ENCODE results near the gene TWIST2.
A peak's percentile ranks its signal among the peaks of the same experiment; 100 is the strongest.

TWIST2 gene

DNA sequence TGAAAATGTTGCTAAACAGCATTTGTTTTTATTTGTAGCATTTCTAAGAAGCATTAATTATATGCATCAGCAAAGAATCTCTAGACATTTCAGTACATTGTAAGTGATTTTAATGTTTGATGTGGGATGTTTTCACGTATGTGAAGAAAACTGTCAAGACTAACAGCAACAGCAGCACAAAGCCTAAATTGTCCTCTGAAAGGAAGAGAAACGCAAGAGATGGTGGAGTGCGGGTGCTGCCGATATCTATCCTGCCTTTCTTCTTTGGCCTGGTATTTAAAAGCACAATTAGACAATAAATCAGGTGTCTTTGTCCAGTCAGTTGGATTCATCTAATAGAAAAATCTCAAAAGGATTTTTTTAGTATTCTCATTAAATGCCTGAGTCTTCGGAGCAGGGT is 3.1 kb downstream of the TWIST2 start:
- H3K36me3 ChIP-seq (ENCODE audit: insufficient read depth, low read length): no peaks in the 10 kb centered on the region
- DNase-seq (ENCODE audit: low read depth, low spot score): no peak
- H3K27ac ChIP-seq: no peak overlapping the region
- H3K4me3 ChIP-seq: no peak overlapping the region
- H3K9ac ChIP-seq (ENCODE audit: insufficient read length): no peak overlapping the region
- TF ChIP-seq FOXP2 (optimal IDR thresholded peaks at IDR 0.05; ENCODE audit: control extremely low read depth, extremely low read length, insufficient read depth) (no peak), POLR2AphosphoS5 (IDR thresholded peaks at IDR 0.05; ENCODE audit: borderline replicate concordance, low read depth, low read length) (no peak), EZH2 (IDR thresholded peaks at IDR 0.05) (no peak)
- H3K9me3 ChIP-seq (ENCODE audit: low read depth, low read length): no peaks in the 10 kb centered on the region

DNA sequence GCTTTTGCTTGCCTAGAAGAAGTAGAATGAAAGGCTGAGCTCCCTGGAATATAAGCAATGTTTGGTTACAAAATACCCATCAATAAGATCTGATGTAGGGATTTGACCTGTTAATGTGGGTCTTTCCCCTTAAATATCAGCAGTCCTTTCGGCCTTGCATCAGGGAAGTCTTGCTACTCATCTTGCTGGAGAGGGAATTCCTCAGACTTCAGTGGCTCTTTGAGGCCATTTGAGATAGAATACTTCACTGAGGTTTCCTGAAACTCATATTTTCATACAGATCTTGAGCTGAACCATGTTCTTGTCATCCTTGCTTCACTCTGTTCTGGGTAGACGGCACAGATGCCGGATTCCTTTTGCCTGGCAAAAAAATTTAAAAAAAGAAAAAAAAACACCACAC is 3.9 kb downstream of the TWIST2 start:
- no peak for DNase-seq (ENCODE audit: low read depth, low spot score)
- no peak overlapping the region for H3K4me3 ChIP-seq
- TF ChIP-seq POLR2AphosphoS5 (IDR thresholded peaks at IDR 0.05; ENCODE audit: borderline replicate concordance, low read depth, low read length) (no peak), FOXP2 (optimal IDR thresholded peaks at IDR 0.05; ENCODE audit: control extremely low read depth, extremely low read length, insufficient read depth) (no peak), EZH2 (IDR thresholded peaks at IDR 0.05) (no peak)
- H3K9me3 ChIP-seq (ENCODE audit: low read depth, low read length): no peaks in the 10 kb centered on the region
- no peaks in the 10 kb centered on the region for H3K36me3 ChIP-seq (ENCODE audit: insufficient read depth, low read length)
- H3K27ac ChIP-seq: no peak overlapping the region
- no peak overlapping the region for H3K9ac ChIP-seq (ENCODE audit: insufficient read length)

- Histone ChIP-seq H3K4me3 (no peak overlapping the region), H3K9me3 (ENCODE audit: low read depth, low read length) (no peaks in the 10 kb centered on the region)
- DNase-seq (ENCODE audit: low read depth, low spot score): no peak
These were observed 4.5 kb downstream of the TWIST2 start for GRCh38 chr2:238852206-238852869.

DNA sequence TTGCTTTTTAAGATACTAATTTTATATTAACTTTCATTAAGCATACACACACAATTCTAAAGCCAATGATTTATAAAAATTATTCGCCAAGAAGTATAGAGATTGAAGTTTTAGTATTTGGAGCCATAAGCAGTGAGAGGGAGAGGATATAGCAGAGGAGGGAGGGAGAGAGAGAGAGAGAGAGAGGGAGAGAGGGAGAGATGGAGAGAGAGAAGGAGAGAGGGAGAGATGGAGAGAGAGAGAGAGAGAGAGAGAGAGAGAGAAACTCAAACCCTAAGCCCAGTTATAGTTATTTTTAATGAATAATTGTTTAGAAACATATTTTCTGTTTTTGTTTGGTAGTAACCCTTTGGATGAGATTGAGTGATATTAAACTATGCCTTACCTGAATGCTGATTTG is 5.3 kb downstream of the TWIST2 start:
- H3K9ac ChIP-seq (ENCODE audit: insufficient read length): no peak overlapping the region
- no peak for DNase-seq (ENCODE audit: low read depth, low spot score)
- no peaks in the 10 kb centered on the region for H3K36me3 ChIP-seq (ENCODE audit: insufficient read depth, low read length)
- TF ChIP-seq FOXP2 (optimal IDR thresholded peaks at IDR 0.05; ENCODE audit: control extremely low read depth, extremely low read length, insufficient read depth) (no peak), EZH2 (IDR thresholded peaks at IDR 0.05) (no peak), POLR2AphosphoS5 (IDR thresholded peaks at IDR 0.05; ENCODE audit: borderline replicate concordance, low read depth, low read length) (no peak)
- no peaks in the 10 kb centered on the region for H3K9me3 ChIP-seq (ENCODE audit: low read depth, low read length)
- H3K27ac ChIP-seq: no peak overlapping the region
- no peak overlapping the region for H3K4me3 ChIP-seq

More at GRCh38 chr2:238852206-238852869, 4.5 kb downstream of the TWIST2 start:
- no peak for TF ChIP-seq EZH2 (IDR thresholded peaks at IDR 0.05)
- TF ChIP-seq FOXP2 (optimal IDR thresholded peaks at IDR 0.05; ENCODE audit: control extremely low read depth, extremely low read length, insufficient read depth): no peak
- no peak for TF ChIP-seq POLR2AphosphoS5 (IDR thresholded peaks at IDR 0.05; ENCODE audit: borderline replicate concordance, low read depth, low read length)
- H3K36me3 ChIP-seq (ENCODE audit: insufficient read depth, low read length): no peaks in the 10 kb centered on the region
- no peak overlapping the region for H3K27ac ChIP-seq
- no peak overlapping the region for H3K9ac ChIP-seq (ENCODE audit: insufficient read length)

- no peak overlapping the region for H3K4me3 ChIP-seq
- TF ChIP-seq POLR2AphosphoS5 (IDR thresholded peaks at IDR 0.05; ENCODE audit: borderline replicate concordance, low read depth, low read length): no peak
- TF ChIP-seq EZH2 (IDR thresholded peaks at IDR 0.05): no peak
- no peak for TF ChIP-seq FOXP2 (optimal IDR thresholded peaks at IDR 0.05; ENCODE audit: control extremely low read depth, extremely low read length, insufficient read depth)
- H3K36me3 ChIP-seq (ENCODE audit: insufficient read depth, low read length): no peaks in the 10 kb centered on the region
These were observed 5.8 kb downstream of the TWIST2 start for GRCh38 chr2:238853721-238854120.

DNA sequence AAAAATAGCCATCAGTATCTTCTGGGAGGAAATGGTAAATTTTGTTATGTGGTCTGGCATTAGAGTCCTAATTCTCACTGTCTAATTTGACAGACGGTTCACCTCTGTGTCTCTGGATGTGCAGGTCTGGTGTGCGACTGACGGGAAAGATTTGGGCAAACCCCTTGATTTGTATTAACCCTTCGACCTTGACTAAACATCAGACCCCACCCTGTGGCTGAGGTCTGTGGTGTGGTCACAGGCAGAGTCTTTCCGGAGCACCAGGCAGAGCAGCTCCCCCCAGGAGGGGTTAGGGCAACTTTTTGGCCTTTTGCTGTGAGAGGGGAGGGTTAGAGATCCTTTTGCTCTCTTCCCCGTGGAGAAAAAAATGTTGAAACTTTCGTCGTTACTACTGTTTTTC is 6.4 kb downstream of the TWIST2 start:
- Histone ChIP-seq H3K36me3 (ENCODE audit: insufficient read depth, low read length) (no peaks in the 10 kb centered on the region), H3K9me3 (ENCODE audit: low read depth, low read length) (no peaks in the 10 kb centered on the region), H3K9ac (ENCODE audit: insufficient read length) (no peak overlapping the region), H3K4me3 (no peak overlapping the region), H3K27ac (no peak overlapping the region)
- no peak for DNase-seq (ENCODE audit: low read depth, low spot score)
- no peak for TF ChIP-seq EZH2 (IDR thresholded peaks at IDR 0.05)
- no peak for TF ChIP-seq FOXP2 (optimal IDR thresholded peaks at IDR 0.05; ENCODE audit: control extremely low read depth, extremely low read length, insufficient read depth)

More at GRCh38 chr2:238853721-238854120, 5.8 kb downstream of the TWIST2 start:
- no peak overlapping the region for H3K27ac ChIP-seq
- no peak for DNase-seq (ENCODE audit: low read depth, low spot score)
- H3K9ac ChIP-seq (ENCODE audit: insufficient read length): no peak overlapping the region
- no peaks in the 10 kb centered on the region for H3K9me3 ChIP-seq (ENCODE audit: low read depth, low read length)

GRCh38 chr2:238854699-238855229 is 6.9 kb downstream of the TWIST2 start:
- no peak overlapping the region for H3K27ac ChIP-seq
- no peaks in the 10 kb centered on the region for H3K36me3 ChIP-seq (ENCODE audit: insufficient read depth, low read length)
- H3K9me3 ChIP-seq (ENCODE audit: low read depth, low read length): no peaks in the 10 kb centered on the region
- no peak overlapping the region for H3K4me3 ChIP-seq
- H3K9ac ChIP-seq (ENCODE audit: insufficient read length): no peak overlapping the region
- DNase-seq (ENCODE audit: low read depth, low spot score): no peak
- TF ChIP-seq FOXP2 (optimal IDR thresholded peaks at IDR 0.05; ENCODE audit: control extremely low read depth, extremely low read length, insufficient read depth): no peak
- TF ChIP-seq EZH2 (IDR thresholded peaks at IDR 0.05): peak; percentile 82
- TF ChIP-seq POLR2AphosphoS5 (IDR thresholded peaks at IDR 0.05; ENCODE audit: borderline replicate concordance, low read depth, low read length): no peak

GRCh38 chr2:238855299-238855698 is 7.4 kb downstream of the TWIST2 start:
- TF ChIP-seq FOXP2 (optimal IDR thresholded peaks at IDR 0.05; ENCODE audit: control extremely low read depth, extremely low read length, insufficient read depth) (no peak), EZH2 (IDR thresholded peaks at IDR 0.05) (no peak), POLR2AphosphoS5 (IDR thresholded peaks at IDR 0.05; ENCODE audit: borderline replicate concordance, low read depth, low read length) (no peak)
- no peak overlapping the region for H3K9ac ChIP-seq (ENCODE audit: insufficient read length)
- H3K27ac ChIP-seq: no peak overlapping the region
- no peaks in the 10 kb centered on the region for H3K9me3 ChIP-seq (ENCODE audit: low read depth, low read length)
- DNase-seq (ENCODE audit: low read depth, low spot score): no peak
- H3K4me3 ChIP-seq: no peak overlapping the region
- no peaks in the 10 kb centered on the region for H3K36me3 ChIP-seq (ENCODE audit: insufficient read depth, low read length)
